Sigmoid colon (tissue), 4 donors: ENCODE results near the gene PLCH1.

Experiments used
- EP300 ChIP-seq, 4 donors: sonication (generic); formaldehyde crosslinking; IDR thresholded peaks; one replicate each; pipeline ENCODE4 v1.6.1; 2017; ENCODE audit warnings: antibody characterized with exemption in 4 of 4
- TF ChIP-seq, protein P1 (sequence below), 4 experiments: fragments of 450-650 bp in 3 of 4; fragments of 200-600 bp in 1 of 4; IDR thresholded peaks; one replicate each; pipeline ENCODE4 v1.5.1; 2016 to 2019; ENCODE audit warnings: antibody characterized with exemption in 4 of 4, mild to moderate bottlenecking in 3 of 4, moderate library complexity in 2 of 4

DNA sequence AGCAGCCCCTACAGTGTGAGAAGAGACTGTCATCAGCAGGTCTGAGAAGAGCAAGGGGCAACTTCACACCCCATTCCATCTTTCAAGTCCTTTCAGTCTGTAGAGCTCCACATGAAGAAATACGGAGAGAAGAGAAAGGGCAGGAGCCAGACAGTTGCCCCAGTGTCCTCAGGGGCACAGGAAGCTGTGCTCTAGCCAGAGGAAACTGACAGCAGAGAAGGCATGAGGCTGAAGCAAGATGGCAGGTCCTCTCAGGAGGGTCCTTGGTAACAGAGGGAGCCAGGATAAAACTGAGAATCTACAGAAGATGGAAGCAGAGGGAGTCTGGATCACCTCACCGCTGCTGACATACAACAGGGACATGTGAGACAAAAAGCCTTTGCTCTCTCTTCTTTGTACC lies 47.3 kb downstream of the PLCH1 start:
- TF ChIP-seq, protein P1, sequence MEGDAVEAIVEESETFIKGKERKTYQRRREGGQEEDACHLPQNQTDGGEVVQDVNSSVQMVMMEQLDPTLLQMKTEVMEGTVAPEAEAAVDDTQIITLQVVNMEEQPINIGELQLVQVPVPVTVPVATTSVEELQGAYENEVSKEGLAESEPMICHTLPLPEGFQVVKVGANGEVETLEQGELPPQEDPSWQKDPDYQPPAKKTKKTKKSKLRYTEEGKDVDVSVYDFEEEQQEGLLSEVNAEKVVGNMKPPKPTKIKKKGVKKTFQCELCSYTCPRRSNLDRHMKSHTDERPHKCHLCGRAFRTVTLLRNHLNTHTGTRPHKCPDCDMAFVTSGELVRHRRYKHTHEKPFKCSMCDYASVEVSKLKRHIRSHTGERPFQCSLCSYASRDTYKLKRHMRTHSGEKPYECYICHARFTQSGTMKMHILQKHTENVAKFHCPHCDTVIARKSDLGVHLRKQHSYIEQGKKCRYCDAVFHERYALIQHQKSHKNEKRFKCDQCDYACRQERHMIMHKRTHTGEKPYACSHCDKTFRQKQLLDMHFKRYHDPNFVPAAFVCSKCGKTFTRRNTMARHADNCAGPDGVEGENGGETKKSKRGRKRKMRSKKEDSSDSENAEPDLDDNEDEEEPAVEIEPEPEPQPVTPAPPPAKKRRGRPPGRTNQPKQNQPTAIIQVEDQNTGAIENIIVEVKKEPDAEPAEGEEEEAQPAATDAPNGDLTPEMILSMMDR (IDR thresholded peaks at IDR 0.05), result no peak
- no peak for TF ChIP-seq EP300 (IDR thresholded peaks at IDR 0.05)
